BLaER1 treated with 17β-estradiol and CSF1 and Interleukin-3, amounts not matched to agents 10 nM and 100 nM (cell line): Measurements from ENCODE around the gene ADGRV1.
"Not testable (repeated sequence)": the region's sequence is repeated elsewhere in the genome, so short reads cannot be mapped to it uniquely, and the experiment has no call there.

Experiments
- H3K27ac ChIP-seq, 11 experiments: shearing (Covaris generic); formaldehyde crosslinking; 2 replicates each; pipeline ENCODE4 v1.8.1; 2022
- H3K27me3 ChIP-seq, 11 experiments: shearing (Covaris generic); formaldehyde crosslinking; 2 replicates each; pipeline ENCODE4 v1.8.1; 2022
- H3K36me3 ChIP-seq, 11 experiments: shearing (Covaris generic); formaldehyde crosslinking; 2 replicates each; pipeline ENCODE4 v1.8.1; 2022
- H3K4me1 ChIP-seq, 10 experiments: shearing (Covaris generic); formaldehyde crosslinking; 2 replicates each; pipeline ENCODE4 v1.8.1; 2022
- H3K4me2 ChIP-seq, 11 experiments: shearing (Covaris generic); formaldehyde crosslinking; 2 replicates each; pipeline ENCODE4 v1.8.1; 2022
- H3K4me3 ChIP-seq, 10 experiments: shearing (Covaris generic); formaldehyde crosslinking; 2 replicates each; pipeline ENCODE4 v1.8.1; 2022
- H3K9ac ChIP-seq, 11 experiments: shearing (Covaris generic); formaldehyde crosslinking; 2 replicates each; pipeline ENCODE4 v1.8.1; 2022
- H3K9me3 ChIP-seq, 11 experiments: shearing (Covaris generic); formaldehyde crosslinking; replicated peaks in 1 of 11; 2 replicates each; pipeline ENCODE4 v1.8.1; 2022
- H4K20me1 ChIP-seq, 11 experiments: shearing (Covaris generic); formaldehyde crosslinking; 2 replicates each; pipeline ENCODE4 v1.8.1; 2022
- Cebpa-rat ChIP-seq, 11 experiments: shearing (Covaris generic); IDR thresholded peaks; 2 replicates each; pipeline ENCODE4 v1.8.1; 2022

ADGRV1 gene

GRCh38 chr5:90793183-90793582 lies 234.6 kb downstream of the ADGRV1 start:
- H4K20me1 ChIP-seq, result no peaks in the 10 kb centered on the region
- peaks cover 4 to 25% (median 16%) of the 10 kb centered on the region in 11 experiments; a peak in 15 of 22 replicates for H3K9me3 ChIP-seq
- H3K9ac ChIP-seq, result no peak overlapping the region
- H3K4me2 ChIP-seq, result no peak overlapping the region
- H3K27ac ChIP-seq, result no peak overlapping the region
- no peaks in the 10 kb centered on the region for H3K4me1 ChIP-seq
- TF ChIP-seq Cebpa-rat (IDR thresholded peaks at IDR 0.05), result no peak
- no peaks in the 10 kb centered on the region for H3K27me3 ChIP-seq
- no peaks in the 10 kb centered on the region for H3K36me3 ChIP-seq
- no peak overlapping the region for H3K4me3 ChIP-seq

- not testable (repeated sequence) for H3K27ac ChIP-seq, H3K4me1 ChIP-seq, H4K20me1 ChIP-seq, H3K27me3 ChIP-seq, H3K4me3 ChIP-seq, H3K4me2 ChIP-seq, H3K36me3 ChIP-seq, H3K9ac ChIP-seq
- H3K9me3 ChIP-seq, result peaks cover 8 to 37% (median 23%) of the 10 kb centered on the region in 11 experiments; a peak in 18 of 22 replicates
These were observed 238.3 kb downstream of the ADGRV1 start for GRCh38 chr5:90796919-90797318.

DNA sequence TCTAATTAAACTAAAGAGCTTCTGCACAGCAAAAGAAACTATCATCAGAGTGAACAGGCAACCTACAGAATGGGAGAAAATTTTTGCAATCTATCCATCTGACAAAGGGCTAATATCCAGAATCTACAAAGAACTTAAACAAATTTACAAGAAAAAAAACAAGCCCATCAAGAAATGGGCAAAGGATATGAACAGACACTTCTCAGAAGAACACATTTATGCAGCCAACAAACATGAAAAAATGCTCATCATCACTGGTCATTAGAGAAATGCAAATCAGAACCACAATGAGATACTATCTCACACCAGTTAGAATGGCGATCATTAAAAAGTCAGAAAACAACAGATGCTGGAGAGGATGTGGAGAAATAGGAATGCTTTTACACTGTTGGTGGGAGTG lies 241.5 kb downstream of the ADGRV1 start:
- not testable (repeated sequence) for H3K27me3 ChIP-seq, H3K4me1 ChIP-seq, H4K20me1 ChIP-seq, H3K9ac ChIP-seq, H3K4me3 ChIP-seq, H3K36me3 ChIP-seq, H3K4me2 ChIP-seq, H3K27ac ChIP-seq
- peaks cover 8 to 35% (median 21%) of the 10 kb centered on the region in 11 experiments; a peak in 18 of 22 replicates for H3K9me3 ChIP-seq

- H3K36me3 ChIP-seq, H3K27me3 ChIP-seq, H3K9ac ChIP-seq, H3K4me1 ChIP-seq, H3K27ac ChIP-seq, H3K4me2 ChIP-seq, H3K4me3 ChIP-seq, H4K20me1 ChIP-seq: not testable (repeated sequence)
- H3K9me3 ChIP-seq, result peaks cover 8 to 31% (median 18%) of the 10 kb centered on the region in 11 experiments; a peak in 18 of 22 replicates
These were observed 241.9 kb downstream of the ADGRV1 start for GRCh38 chr5:90800515-90800914.

GRCh38 chr5:90802474-90803317 lies 244.1 kb downstream of the ADGRV1 start:
- no peak for TF ChIP-seq Cebpa-rat (IDR thresholded peaks at IDR 0.05)
- Histone ChIP-seq H3K36me3 (no peaks in the 10 kb centered on the region), H3K27ac (no peak overlapping the region), H4K20me1 (no peaks in the 10 kb centered on the region), H3K9ac (no peak overlapping the region), H3K9me3 (peaks cover 0 to 16% (median 7%) of the 10 kb centered on the region in 11 experiments; a peak in 9 of 22 replicates), H3K27me3 (no peaks in the 10 kb centered on the region), H3K4me3 (no peak overlapping the region), H3K4me2 (no peak overlapping the region), H3K4me1 (no peaks in the 10 kb centered on the region)

- Histone ChIP-seq H3K4me3 (no peak overlapping the region), H3K9ac (no peak overlapping the region), H3K27ac (no peak overlapping the region), H4K20me1 (no peaks in the 10 kb centered on the region), H3K4me1 (no peaks in the 10 kb centered on the region), H3K36me3 (no peaks in the 10 kb centered on the region), H3K27me3 (no peaks in the 10 kb centered on the region), H3K4me2 (no peak overlapping the region), H3K9me3 (peaks cover 0 to 15% (median 7%) of the 10 kb centered on the region in 11 experiments; a peak in 9 of 22 replicates)
- no peak for TF ChIP-seq Cebpa-rat (IDR thresholded peaks at IDR 0.05)
These were observed 244.8 kb downstream of the ADGRV1 start for GRCh38 chr5:90803381-90803780.

DNA sequence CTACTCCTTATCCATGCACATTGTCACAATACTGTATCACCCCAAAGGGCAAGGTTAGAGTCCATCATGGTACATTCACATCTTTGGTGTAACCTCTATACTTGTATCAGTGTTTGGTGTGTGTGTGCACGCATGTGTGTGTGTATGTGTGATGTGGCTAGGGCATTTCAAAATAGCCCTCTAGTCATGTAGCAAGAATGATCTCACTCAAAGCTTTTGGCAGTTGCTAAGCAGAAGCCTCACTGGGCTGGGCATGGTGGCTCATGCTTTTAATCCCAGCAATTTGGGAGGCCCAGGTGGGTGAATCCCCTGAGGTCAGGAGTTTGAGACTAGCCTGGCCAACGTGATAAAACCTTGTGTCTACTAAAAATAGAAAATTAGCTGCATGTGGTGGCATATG lies 245.3 kb downstream of the ADGRV1 start:
- Histone ChIP-seq H3K9me3 (peaks cover 0 to 12% (median 6%) of the 10 kb centered on the region in 11 experiments; a peak in 9 of 22 replicates), H3K27me3 (no peaks in the 10 kb centered on the region), H3K4me3 (no peak overlapping the region), H3K4me1 (no peaks in the 10 kb centered on the region), H3K4me2 (no peak overlapping the region), H4K20me1 (no peaks in the 10 kb centered on the region), H3K27ac (no peak overlapping the region), H3K36me3 (no peaks in the 10 kb centered on the region), H3K9ac (no peak overlapping the region)
- no peak for TF ChIP-seq Cebpa-rat (IDR thresholded peaks at IDR 0.05)

GRCh38 chr5:90807496-90807895 lies 248.9 kb downstream of the ADGRV1 start:
- no peak for TF ChIP-seq Cebpa-rat (IDR thresholded peaks at IDR 0.05)
- Histone ChIP-seq H3K4me2 (no peak overlapping the region), H3K36me3 (no peaks in the 10 kb centered on the region), H3K9me3 (no peaks in the 10 kb centered on the region), H4K20me1 (no peaks in the 10 kb centered on the region), H3K4me1 (0 out of 20 replicates have a peak, but pooled peaks cover 0 to 3% (median 0%) of the 10 kb centered on the region in 10 experiments), H3K9ac (no peak overlapping the region), H3K27me3 (no peaks in the 10 kb centered on the region), H3K27ac (no peak overlapping the region), H3K4me3 (no peak overlapping the region)

- Histone ChIP-seq H3K4me3 (no peak overlapping the region), H3K4me1 (0 out of 20 replicates have a peak, but pooled peaks cover 0 to 3% (median 0%) of the 10 kb centered on the region in 10 experiments), H3K36me3 (no peaks in the 10 kb centered on the region), H3K9ac (no peak overlapping the region), H4K20me1 (no peaks in the 10 kb centered on the region), H3K27me3 (no peaks in the 10 kb centered on the region), H3K27ac (no peak overlapping the region), H3K9me3 (no peaks in the 10 kb centered on the region), H3K4me2 (no peak overlapping the region)
- no peak for TF ChIP-seq Cebpa-rat (IDR thresholded peaks at IDR 0.05)
These were observed 250.9 kb downstream of the ADGRV1 start for GRCh38 chr5:90809311-90810056.
